HG02798 (cell line): ENCODE results near the gene MMAB.

Source experiments
- ATAC-seq: cut with Tn5 transposase; IDR thresholded peaks from one replicate; pipeline ENCODE4 v1.9.1; 2021; ENCODE audit warnings: mild to moderate bottlenecking; ENCODE audit not compliant: unreplicated experiment, poor library complexity

Gene MMAB

DNA sequence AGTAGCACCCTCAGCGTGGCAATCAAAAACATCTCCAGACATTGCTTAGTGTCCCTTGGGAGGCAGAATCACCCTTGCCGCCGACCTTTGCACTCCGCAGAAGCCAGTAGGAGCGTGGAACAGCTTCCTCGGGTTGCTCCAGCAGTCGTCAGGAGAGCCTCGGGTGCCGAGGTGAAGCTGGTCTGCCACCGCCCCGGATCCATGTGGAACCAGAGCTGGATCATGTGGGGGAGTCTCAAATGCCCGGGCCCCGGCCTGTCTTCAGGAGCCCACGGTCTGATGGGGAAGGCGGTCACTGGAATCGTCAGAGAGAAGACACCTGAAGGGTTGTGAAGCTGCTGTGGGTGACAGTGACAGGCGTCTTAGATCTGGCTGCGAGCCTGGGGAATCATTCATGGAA is 14.6 kb upstream of the MMAB start:
- ATAC-seq, result no peak

DNA sequence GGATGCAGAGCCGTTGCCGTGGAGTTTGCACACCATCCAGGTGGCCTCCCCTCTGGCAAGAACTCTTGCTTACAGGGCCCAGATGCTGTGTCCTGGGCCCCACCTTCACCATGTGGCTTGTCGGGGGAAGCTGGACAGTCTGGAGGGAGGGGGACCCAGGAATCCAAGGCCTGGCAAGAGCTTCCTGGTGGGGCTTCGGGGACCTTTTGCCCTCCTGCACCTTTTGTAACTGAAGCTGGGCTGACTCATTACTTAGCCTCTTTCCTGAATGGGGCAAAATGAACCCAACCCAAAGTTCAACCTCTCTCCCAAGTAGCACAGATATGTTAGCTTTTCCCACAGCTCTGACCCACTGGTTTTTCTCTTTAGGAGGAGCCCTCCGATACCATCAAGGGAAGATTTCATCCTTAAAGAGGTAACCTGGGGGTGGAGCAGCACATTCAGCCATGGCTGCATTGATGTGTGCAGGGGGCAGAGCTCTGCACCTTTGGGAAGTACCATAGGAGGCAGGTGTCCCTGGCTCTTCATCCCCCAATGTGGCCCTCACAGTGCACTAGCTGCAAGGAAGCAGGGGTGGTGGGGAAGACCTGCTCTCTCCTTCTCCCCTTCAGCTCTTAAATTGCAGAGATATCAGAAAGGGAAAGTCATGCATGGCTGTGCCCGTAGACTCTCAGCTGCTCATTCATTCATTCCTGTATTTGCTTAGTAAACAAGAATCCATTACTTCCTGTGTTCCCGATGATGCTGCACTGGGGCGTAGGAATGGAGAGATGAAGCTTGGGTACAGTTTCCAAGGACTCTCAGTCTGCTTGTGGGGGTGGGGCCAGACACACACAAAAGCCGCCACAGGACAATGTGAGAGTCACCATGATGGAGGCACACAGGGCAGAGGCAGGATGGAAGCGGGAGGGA is 13.3 kb upstream of the MMAB start:
- no peak for ATAC-seq

DNA sequence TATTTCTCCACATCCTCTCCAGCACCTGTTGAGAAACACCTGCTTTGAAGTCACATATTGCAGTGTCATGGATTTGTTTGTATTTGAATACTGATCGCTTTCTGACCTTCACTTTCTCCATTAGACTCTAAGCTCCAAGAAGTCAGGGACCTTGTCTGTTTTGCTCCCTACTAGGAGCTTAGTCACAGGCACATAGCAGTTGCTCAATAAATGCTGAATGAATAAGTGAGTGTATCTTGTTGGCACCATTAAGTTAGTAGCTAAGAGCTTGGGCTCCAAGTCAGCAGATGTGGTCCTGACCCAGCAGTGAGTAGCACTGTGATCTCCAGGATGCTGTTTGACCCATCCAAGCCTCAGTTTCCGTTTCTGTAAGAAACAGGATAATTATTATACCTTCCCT is 10.4 kb upstream of the MMAB start:
- ATAC-seq, result no peak

DNA sequence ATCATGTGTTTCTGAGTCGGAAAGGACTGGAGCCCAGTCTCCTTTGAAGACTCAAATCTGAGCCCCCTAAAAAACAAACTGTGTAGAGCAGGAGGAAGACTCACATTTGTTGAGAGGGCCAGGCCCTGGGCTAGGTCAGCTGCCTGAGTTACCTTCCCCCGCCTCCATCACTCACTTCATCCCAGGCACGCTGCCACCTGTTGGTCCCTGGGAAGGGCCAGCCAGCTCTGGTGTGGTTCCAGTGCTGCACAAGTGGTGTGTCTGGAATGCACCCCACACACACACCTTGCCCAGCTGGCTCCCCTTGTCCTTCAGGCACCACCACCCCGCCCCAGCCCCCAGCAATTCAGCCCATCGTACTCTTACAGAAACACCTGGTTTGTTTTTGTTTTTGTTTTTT is 9.3 kb upstream of the MMAB start:
- ATAC-seq, result no peak

DNA sequence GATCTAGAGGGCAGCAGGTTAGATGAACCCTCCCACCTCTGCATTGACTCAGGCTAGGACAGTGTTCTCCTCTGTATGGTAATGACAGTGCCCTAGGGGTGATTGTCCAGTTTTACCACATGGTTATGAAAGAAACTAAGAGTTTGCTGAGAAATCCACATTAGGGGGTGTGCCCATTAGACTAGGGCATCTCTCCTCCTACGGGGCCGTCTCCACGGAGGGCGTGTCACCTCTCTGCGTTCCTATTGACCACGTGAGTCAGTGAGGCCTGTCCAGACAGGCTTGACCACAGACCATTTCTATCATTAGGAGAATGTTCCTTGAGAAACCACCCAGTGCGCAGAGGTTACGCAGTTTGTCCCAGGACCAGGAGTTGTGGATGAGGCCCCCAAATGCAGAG is 8.6 kb upstream of the MMAB start:
- no peak for ATAC-seq

DNA sequence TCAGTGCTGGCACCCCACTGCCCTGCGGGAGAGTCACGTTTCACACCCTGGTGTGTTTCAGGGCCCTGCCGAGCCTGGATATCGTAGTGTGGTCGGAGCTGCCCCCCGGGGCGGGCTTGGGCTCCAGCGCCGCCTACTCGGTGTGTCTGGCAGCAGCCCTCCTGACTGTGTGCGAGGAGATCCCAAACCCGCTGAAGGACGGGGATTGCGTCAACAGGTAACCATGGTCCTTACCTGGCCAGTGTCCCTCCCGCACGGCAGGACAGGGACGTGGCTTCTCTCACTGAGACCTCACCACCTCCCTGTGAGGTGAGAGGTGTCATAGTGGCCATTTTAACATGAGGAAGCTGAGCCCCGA is 8.0 kb upstream of the MMAB start:
- ATAC-seq, result no peak

DNA sequence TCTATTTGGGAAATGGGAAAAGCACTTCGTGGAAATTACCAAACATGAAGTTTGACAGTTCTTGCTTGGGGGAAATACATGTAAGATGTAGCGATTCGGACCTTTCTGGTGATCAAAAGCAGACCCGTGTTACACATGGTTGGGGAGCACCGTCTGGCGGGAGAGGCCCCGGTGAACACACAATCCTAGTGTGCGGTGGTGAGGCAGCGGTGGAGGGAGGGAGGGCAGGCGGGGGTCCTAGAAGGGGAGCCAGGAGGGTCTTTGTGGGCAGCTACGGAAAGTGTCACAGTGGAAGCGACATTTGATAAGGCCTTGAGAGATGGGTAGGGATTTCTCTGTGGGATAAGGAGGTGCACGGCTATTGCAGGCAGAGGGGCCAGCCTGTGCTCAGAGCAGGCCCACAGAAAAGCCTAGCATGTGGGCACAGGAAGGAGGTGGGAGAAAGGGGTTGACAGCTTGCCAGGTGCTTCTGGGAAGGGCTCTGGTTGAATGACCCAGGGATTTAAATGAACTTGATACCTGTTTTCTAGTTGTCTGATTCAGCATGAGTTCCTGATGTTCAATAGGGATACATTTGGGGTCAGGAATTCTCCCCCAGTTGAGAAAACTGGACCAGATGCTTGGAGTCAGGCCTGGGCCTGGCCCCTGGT is 7.5 kb upstream of the MMAB start:
- ATAC-seq, result no peak

DNA sequence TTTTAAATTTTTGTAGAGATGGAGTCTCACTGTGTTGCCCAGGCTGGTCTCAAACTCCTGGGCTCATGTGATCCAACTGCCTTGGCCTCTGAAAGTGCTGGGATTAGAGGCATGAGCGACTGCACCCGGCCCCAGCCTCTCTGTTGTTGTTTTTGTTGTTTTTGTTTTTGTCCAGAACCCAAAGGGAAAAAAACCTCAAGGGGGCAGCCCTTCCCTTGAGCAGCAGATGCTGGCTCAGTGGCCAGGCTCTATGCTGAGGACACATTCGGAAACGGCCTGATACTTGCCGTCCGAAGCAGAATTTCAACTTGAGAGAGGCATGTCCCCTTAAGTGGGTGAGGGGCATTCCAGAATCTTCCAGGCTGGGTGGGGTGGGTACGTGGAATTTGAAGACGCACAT is 7.0 kb upstream of the MMAB start:
- no peak for ATAC-seq

DNA sequence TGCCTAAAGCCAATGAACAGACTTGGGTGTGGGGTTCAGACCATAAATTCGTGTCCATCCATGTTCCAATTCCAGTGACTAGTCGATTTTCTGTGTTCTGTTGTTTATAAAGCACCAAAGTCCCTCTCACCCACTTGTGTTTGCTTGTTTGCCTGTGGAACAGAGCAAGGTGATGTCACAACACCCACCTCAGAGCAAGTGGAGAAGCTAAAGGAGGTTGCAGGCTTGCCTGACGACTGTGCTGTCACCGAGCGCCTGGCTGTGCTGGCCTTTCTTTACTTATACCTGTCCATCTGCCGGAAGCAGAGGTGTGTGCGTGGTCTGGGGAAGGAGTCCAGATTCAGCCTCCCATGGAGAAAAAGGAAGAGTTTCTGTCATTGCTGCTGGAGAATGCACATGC is 6.3 kb upstream of the MMAB start:
- ATAC-seq, result no peak

DNA sequence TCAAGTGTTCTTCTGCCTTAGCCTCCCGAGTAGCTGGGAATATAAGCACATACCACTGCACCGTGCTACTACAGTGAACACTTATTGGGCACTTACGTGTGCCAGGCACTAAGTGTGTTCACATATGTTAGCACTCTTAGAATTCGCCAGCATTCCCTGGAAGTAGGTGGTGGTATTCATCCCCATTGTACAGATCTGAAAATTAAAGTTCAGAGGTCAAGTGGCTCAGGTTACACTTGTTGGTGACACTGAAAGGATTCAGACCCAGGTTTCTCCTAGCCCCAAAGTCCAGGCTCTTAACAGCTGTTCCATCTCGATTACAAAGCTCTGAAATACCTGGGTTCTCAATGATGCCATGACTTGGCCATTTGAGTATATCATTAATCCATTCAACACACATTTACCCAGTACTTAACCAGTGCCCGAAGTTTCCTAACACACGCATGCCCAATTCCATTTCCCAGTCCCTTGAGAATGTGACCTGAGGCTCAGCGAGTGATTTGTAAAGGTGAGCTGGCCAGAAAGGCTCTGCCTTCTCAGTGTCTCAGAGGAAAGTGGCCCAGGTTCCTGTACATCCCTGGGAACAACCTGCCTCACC is 5.1 kb upstream of the MMAB start:
- ATAC-seq, result no peak

DNA sequence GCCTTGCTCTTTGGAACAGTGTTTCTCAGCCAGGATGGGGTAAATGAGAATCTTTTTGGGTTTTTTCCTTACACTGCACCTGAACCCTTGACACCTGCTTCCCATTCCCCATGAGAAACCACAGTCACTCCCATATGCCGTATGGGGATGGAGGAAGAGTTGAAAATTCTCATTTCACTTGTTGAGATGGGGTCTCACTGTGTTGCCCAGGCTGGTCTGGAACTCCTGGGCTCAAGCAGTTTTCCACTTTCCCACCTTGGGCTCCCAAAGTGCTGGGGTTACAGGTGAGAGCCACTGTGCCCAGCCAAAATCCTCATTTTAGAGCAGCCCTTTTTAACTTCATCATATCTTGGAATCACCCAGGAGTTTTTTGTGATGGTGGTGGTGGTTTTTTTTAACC is 4.0 kb upstream of the MMAB start:
- ATAC-seq, result no peak

DNA sequence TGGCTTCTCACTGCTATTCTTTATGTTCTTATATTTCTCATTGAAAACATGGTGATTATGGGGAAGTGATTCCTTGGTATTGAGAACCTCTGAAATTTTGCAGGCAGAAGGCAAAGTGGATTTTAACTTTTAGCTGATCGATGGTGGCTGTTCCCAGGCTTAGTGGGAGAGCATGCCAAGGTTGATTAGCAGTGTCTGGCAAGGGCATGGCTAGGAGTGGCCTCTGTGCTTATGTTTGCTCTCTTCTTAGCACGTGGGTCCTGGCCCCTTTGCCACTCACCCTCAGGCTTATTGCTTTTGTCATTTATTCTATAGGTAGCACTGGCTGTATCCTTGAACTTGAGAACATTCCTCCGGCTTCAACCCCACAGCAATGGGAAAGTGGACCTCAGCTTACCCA is 2.4 kb upstream of the MMAB start:
- ATAC-seq, result no peak

DNA sequence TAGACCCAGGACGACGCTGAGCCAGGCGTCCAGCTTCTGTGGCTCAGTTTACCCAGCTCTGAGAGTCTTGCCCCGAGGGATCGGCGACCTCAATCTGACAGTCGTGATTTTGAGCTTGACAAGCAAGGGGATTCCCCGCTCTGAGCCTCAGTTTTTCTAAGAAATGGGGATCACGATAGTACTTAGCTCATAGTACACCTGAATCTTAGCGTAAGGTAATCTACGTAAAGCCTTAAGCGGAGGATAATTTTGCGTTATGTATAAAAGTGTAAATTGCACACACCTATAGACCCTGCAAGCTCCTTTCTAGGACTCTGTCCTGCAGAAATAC is 575 bp upstream of the MMAB start:
- ATAC-seq, result no peak

DNA sequence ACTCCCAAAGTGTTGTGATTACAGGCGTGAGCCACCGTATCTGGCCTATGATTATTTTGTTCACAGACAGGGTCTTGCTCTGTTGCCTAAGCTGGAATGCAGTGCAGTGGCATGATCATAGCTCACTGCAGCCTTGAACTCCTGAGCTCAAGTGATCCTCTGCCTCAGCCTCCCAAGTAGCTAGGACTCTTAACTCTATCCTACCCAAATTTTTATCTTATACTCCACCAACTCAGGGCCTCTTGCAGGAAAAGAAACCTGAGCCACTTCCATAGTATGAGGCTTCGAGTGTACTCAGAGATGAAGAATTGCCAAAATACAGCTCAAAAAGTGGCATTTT is 828 bp downstream of the MMAB start:
- no peak for ATAC-seq

DNA sequence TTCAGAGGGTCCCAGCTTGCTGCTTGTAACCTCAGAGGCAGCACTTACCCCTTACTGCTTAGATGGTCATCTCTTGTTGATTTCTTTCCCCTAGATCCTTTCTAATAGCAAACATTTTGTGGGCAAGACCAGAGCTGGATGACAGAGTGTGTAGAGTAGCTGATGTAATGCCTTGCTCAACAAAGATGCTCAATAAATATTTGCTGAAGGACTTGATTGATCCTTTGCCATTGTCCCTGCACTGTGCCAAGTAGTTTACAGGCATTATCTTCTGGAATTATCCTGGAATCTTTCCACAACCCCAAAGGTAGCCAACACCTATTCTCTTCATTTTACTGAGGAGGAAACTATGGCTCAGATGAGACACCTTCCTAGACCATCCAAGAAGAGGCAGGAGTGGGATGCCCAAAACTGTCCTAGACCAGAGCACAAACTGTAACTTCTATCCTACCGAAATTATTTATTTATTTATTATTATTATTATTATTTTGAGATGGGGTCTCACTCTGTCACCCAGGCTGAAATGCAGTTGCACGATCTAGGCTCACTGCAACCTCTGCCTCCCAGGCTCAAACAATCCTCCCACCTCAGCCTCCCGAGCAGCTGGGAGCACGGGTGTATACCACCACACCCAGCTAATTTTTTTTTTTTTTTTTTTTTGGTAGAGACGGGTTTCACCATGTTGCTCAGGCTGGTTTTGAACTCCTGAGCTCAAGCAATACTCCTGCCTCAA is 1.4 kb downstream of the MMAB start:
- ATAC-seq, result no peak

DNA sequence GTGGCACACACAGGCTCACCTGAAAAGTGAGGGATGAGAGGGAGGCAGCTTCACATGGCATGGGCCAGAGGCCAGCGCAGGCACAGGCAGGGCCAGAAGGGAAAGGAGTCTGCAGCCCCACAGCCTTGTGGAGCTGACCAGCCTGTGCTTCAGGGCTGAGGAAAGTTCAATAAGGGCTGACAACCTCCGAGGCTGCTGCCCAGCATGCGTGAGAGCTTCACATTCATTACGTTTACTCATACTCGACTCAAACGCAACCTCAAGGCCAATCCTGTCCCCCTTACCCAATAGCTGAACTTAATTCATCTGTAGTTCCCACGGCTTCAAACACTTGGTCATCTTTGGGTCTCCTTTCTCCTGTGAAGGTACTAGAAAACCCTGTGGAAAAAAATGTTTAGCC is 4.8 kb downstream of the MMAB start:
- no peak for ATAC-seq

DNA sequence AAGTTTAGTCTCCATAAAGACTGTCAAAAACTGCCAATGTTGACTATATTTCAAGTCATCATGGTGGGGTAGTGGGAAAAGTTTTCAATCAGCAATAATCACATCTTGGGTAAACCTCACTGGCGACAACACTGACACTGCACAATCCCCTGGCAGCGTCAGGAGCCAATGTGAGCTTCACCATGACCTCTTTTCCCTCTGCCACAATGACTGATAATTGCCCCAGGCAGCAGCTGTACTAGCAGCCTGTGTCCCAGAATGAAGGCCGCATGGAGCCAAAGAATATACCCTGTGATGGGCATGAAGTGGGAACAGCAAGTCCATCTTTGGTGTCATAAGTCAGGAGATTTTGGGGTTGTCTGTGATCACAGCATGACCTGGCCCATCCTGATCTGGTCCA is 5.3 kb downstream of the MMAB start:
- ATAC-seq, result no peak

DNA sequence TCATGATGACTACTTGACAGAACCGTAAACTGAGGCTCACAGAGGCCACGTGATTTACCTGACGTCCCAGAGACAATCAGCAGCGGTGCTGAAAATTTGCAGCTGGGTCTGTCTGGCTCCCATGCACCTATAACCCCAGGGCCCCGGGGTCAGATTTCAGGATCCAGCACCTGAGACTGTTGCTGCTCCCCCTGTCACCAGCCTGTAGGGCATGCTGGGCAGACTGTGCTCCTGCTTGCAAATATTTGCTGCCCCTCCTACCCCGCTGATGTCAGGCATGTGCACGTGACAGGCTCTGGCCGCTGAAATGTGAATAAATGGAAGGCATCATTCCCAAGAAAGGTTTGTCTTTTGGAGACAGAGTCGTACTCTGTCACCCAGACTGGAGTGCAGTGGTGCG is 6.0 kb downstream of the MMAB start:
- no peak for ATAC-seq

DNA sequence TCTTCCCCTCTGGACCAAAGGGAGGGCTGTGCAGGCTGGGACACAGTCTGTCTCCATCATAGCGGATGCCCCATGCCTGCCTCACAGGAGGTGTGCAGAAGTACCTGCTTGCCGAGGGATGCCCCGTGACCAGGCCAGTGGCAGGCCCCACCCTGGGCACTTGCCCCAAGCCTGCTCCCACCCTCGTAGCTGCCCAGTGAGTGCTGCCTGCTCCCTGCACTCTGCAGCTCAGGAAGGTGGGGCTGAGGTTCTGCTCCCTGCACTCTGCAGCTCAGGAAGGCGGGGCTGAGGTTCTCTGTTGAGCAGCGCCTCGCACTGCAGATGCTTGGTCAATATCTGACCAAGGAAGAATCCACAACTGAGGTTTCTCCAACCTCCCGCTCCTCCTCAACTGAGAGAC is 6.9 kb downstream of the MMAB start:
- ATAC-seq, result no peak

DNA sequence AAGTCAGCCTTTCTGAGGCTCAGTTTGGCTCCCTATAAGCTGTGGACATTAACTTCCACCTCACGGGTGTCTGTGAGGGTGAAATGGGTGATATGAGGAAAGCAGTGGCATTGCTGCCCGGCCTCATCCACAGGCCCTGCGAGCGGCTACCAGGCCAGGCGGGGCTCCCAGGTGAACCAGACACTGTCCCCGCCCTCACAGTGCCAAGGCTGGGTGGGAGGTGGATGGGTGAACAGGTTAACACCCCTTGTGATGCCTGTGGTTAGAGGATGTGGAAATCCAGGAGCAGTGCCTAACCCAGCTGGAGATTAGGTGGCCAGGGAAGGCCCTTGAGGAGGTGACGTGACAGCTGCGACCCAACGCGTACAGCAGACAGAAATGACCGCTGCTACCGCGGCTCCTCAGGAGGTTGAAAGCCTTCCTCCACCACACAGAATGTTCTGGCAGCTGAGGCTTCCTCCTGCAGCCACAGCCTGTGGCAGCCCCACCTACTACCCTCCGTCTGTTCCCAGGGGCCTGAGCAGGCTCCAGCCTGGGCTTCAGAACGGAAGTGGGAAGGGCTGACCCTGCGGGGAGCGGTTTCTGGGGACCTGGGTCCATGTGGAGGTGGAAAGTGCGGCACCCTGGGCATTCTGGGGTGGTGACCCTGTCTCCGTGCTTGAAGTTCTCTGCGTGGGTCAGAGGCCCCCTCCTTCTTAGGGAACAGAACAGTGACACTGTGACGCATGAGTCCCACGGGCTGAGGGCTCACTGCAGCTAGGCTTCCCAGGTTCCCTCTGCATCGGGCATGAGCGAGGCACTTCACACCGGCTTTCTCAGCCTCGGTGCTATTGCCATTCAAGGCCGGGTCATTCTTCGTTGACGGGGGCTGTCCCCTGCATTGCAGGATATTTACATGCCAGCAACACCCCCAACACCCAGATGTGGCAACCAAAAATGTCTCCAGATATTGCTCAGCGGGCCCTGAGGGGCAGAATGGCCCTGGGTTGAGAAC is 9.7 kb downstream of the MMAB start:
- no peak for ATAC-seq
